NCI-H345 (cell line): ENCODE data around the gene EIF2AK2.
A peak's percentile ranks its signal among the peaks of the same experiment; 100 is the strongest.

ENCODE experiments used
- DNase-seq: peaks from one replicate; lab custom pipeline; 2025; lab: John Stamatoyannopoulos, UW

Gene EIF2AK2

DNA sequence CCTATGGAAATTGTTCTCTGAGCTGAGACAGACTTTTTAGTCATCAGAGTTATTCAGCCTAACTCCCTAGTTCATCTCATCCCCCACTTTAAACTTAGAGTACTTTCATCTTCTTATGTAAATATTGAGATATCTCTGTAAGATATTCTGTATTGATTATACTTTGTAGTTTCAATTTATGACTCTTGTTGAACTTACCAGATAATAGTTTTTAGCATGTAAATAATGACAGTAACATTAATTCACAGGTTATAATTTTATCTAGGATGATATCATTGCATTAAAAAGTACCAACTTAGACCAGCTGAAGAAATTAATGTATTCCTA is 14.8 kb upstream of the EIF2AK2 start:
- DNase-seq, result no peak

- peak; percentile 32 for DNase-seq
These were observed 11.6 kb upstream of the EIF2AK2 start for GRCh38 chr2:37168217-37168981.

DNA sequence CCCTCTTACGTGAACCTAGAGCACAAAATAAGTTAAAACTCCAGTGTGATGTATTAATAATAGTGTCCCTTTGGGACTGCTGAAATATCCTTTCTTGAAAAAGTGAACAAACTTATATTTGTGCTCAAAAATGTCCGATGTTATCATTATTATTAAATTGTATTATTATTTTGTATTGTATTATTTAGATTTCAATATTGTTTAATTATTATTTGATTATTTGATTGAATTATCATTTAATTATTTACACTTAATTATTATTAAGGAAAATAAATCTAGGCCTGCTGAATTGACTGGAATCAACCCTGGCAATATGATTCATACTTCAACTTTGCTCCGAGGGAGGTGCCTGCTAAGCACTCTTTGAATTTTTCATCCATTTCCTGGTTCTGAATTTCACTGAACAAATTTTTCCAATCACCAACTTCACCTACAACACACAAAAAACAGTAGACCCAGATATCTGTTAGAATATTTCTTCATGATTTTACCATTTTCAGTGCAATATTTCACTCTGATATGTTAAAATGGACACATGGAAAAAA is 10.9 kb upstream of the EIF2AK2 start:
- DNase-seq, result no peak

GRCh38 chr2:37164757-37165156 is 8.0 kb upstream of the EIF2AK2 start:
- no peak for DNase-seq

DNA sequence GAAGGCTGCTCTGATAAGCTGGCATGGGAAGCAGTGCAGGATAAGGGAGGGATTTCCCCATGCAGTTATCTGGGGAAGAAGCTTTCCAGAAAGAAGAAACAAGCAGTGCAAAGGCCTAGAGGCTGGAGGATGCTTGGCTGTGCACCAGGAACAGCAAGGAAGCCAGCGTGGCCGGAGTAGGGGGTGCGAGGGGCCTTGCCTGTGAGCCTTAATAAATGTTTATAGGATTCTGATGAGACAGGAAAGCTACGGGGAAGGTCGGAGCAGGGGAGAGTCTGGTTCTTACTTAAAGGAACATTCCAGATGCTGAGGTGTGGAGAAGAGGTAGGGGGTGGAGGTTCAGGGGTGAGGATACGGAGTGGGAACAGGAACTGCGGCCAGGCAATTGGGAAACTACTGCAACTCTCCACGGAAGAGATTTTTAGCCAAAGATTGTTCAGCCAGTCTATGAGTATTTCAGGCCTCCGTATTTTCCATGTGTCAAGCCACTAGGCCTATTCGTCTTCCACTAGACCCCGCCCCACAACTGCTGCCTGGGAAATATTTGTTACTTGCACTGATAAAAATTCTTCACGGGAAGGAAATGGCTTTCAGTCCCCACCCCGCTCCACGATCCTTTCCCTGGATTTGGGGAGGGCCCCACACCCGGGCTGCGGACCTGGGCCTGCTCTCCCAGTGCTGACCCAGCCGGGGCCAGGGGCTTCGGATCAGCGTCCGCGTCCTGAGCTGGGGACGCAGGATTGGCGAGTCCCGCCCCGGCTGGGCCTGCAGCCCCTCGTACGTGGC is 516 bp downstream of the EIF2AK2 start:
- DNase-seq, result peak; percentile 59

- no peak for DNase-seq
These were observed 2.0 kb downstream of the EIF2AK2 start for GRCh38 chr2:37154785-37155184.

DNA sequence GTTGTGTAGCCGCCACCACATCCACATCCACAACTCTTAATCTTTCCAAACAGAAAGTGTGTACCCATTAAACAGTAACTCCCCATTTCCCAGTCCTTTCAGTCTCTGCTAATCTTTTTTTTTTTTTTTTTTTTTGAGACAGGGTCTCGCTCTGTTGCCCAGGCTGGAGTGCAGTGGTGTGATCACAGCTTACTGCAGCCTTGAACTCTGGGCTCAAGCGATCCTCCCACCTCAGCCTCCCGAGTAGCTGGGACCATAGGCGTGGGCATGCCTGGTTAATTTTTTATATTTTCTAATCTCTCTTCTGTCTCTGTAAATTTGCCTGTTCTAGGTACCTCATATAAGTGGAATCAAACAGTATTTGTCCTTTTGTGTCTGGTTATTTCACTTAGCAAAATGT is 3.6 kb downstream of the EIF2AK2 start:
- no peak for DNase-seq

- DNase-seq, result no peak
These were observed 7.0 kb downstream of the EIF2AK2 start for GRCh38 chr2:37149626-37150322.

- no peak for DNase-seq
These were observed 8.5 kb downstream of the EIF2AK2 start for GRCh38 chr2:37148325-37148724.

GRCh38 chr2:37146062-37146461 is 10.7 kb downstream of the EIF2AK2 start:
- no peak for DNase-seq

DNA sequence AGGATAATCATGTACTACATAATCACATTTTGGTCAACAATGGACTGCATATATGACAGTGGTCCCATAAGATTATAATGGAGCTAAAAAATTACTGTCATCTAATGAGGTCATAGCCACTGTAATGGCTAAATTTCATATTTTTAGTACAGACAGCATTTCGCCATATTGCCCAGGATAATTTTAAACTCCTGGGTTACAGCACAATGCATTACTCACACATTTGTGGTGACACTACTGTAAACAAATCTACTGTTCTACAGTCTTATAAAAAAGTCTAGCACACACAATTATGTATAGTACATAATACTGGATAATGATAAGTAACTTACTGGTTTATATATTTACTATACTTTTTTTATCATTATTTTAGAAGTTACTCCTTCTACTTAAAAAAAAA is 12.8 kb downstream of the EIF2AK2 start:
- DNase-seq, result no peak

- DNase-seq, result no peak
These were observed 14.2 kb downstream of the EIF2AK2 start for GRCh38 chr2:37142546-37142945.

- no peak for DNase-seq
These were observed 23.9 kb downstream of the EIF2AK2 start for GRCh38 chr2:37132914-37133313.

- no peak for DNase-seq
These were observed 31.4 kb downstream of the EIF2AK2 start for GRCh38 chr2:37125416-37125815.

DNA sequence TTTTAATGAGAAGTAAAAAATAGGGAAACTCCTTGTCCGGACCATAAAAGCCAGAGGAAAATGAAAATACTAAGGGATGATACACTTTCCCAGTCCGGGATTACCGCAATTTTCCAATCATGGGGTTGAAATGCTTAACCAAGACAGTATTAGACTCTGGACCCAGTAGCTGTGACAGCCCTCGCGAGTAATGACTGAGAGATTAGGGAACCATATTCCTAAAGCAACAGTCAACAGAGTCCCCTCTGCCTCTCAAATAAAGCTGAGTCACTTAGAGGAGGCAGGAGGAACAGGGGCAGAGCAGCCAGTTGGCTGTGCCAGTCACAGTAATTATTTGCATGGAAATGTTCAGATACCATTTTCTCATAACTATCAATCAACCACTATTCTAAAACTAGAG is 37.6 kb downstream of the EIF2AK2 start:
- no peak for DNase-seq

DNA sequence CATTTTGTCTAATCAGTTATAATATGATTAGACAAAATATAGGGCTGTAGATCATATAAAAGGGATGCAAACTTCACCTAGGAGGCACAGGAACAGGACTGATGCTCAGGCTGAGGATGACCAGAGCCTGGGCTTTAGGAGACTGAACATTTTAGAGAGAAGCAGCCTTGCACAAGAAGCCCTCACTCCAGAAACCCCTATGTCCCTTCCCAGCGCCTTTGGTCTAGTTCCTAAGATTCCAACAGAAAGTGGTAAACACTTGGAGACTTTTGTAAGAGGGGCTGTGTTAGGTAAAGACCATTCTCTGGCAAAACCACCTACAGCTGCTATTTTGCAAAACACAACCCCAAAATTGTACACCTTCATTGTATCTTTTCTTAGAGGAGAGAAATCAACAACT is 39.2 kb downstream of the EIF2AK2 start:
- DNase-seq, result no peak

GRCh38 chr2:37111958-37112357 is 44.8 kb downstream of the EIF2AK2 start:
- DNase-seq, result no peak

DNA sequence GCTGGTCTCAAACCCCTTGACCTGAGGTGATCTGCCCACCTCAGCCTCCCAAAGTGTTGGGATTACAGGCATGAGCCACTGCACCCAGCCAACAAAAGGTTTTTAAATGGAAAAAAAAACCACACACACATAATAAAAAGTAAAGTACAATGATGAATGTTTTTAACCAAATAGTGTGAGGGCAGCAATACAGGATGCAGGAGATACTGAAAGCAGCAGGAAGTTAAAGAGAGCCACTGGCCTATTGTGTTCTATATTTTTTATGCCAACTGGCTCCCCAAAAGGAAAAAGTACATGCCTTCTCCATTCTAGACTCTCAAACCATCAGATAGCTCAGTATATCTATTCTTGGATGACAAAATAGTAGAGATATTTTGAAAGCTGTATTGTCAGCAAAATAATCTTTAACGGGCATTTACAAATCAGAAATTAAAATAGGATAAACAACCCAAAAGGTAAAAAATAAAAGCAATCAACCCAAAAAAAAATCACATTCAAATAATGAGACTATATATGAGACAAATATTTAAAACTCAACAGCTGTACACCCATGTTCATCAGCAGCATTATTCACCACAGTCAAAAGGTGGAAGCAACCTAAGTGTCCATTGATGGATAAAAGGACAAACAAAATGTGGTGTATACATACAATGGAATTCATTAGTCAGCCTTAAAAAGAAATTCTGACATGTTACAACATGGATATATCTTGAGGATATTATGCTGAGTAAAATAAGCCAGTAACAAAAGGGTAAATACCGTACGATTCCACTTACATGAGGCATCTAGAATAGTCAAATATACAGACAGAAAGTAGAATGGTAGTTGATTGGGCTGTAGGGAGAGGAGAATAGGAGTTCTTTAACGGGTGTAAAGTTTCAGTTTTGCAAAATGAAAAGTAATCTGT is 46.2 kb downstream of the EIF2AK2 start:
- no peak for DNase-seq

DNA sequence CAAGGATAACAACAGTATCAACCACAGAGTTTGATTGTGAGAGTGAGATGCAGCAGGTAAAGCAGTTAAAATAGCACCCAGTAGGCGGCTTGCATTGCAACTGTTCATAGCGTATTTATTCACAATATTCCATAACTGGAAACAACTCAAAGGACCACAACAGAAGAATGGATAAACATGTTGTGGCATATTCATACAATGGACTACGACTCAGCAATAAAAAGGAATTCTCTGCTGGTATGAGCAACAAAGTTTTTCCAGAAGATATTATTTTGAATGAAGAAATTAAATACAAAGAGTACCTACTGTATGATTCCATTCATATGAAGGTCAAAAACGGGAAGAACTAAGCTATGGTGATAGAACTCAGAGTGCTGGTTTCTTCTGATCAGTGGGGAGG is 47.3 kb downstream of the EIF2AK2 start:
- DNase-seq, result no peak

DNA sequence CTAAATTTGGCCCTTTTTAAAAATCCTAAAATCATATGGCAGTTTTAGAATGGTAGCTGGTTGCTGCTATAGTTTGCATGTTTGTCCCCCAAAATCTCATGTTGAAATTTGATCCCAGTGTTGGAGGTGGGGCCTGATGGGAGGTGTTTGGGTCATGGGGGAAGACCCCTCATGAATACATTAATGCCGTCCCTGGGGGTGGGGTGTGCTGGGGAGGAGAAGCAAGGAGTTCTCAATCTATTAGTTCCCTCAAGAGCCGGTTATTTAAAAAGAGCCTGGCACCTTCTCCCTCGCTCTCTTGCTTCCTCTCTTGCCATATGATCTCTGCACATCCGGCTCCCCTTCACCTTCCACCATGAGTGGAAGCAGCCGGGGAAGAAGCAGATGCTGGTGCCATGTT is 51.6 kb downstream of the EIF2AK2 start:
- DNase-seq, result no peak

- no peak for DNase-seq
These were observed 52.6 kb downstream of the EIF2AK2 start for GRCh38 chr2:37104178-37104577.

DNA sequence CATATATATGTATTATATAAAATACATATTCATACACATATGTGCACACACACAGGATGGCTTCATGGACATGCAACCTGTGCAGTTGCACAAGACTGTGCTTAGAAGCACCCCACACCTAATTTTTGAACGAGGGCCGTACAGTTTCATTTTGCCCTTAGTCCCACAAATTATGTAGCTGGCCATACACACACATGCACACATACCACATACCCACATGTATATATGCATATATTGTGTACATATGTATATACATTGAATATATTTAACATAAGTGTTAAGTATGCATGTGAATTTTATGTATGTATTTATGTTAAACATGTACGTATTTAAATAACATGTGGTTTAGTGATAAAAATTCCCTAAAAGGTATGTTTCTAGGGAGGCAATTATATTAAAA is 54.2 kb downstream of the EIF2AK2 start:
- DNase-seq, result no peak
